Endothelial cell of umbilical vein (primary cell): Measurements from ENCODE around the gene CBLB. TPM values are rescaled to one million over a fixed set of nuclear protein-coding genes. Genes with fewer than 3 reads are reported as not detected.

ENCODE experiments used
- BruUV-seq: library from RNA; stranded (reverse); fragments of 400-500 nt; replicated peaks from 2 replicates; lab custom pipeline; 2021; lab: Mats Ljungman, UMichigan
- CTCF ChIA-PET: fragments of 300-600, 350-600 bp; sonication (Branson Sonifier 250); formaldehyde crosslinking; loops from one replicate; lab custom pipeline; 2021; ENCODE audit warnings: antibody characterized with exemption, inconsistent platforms; lab: Charles Lee
- POLR2A ChIA-PET: fragments of 300-600, 350-600 bp; sonication (Branson Sonifier 250); formaldehyde crosslinking; loops from one replicate; lab custom pipeline; 2021; ENCODE audit warnings: antibody characterized with exemption, inconsistent platforms; lab: Charles Lee
- DNase-seq: peaks from one replicate; pipeline ENCODE4 v3.0.0-alpha.2; 2011; ENCODE audit warnings: low read depth, low spot score
- FAIRE-seq: peaks from 2 replicates; lab custom pipeline; 2011; peaks lifted over from hg19 to GRCh38; lab: Jason Lieb, UNC
- H2AFZ ChIP-seq: 2 replicates; pipeline ENCODE4 v1.6.0; 2012; ENCODE audit warnings: low read depth, low read length, control low read depth, inconsistent platforms
- H3K27ac ChIP-seq: 2 replicates; pipeline ENCODE4 v1.5.1; 2011; ENCODE audit warnings: low read depth, mild to moderate bottlenecking, control low read depth, low read length, moderate library complexity; ENCODE audit not compliant: insufficient read depth
- H3K27me3 ChIP-seq, 2 experiments: 2 replicates each; pipeline versions ENCODE4 v1.6.0 to v1.6.1; 2011; ENCODE audit warnings: low read length in 2 of 2, mixed read lengths in 1 of 2; ENCODE audit not compliant: control insufficient read depth in 2 of 2, insufficient read depth in 2 of 2
- H3K36me3 ChIP-seq, 2 experiments: 2 replicates in 1 of 2; 3 replicates in 1 of 2; pipeline ENCODE4 v1.5.1; 2011; ENCODE audit warnings: low read length in 2 of 2, mild to moderate bottlenecking in 1 of 2, moderate library complexity in 1 of 2; ENCODE audit not compliant: control insufficient read depth in 2 of 2, insufficient read depth in 2 of 2; ENCODE audit errors: extremely low read depth in 1 of 2
- H3K4me1 ChIP-seq: 3 replicates; pipeline ENCODE4 v1.5.1; 2011; ENCODE audit warnings: mild to moderate bottlenecking, low read length; ENCODE audit not compliant: control insufficient read depth, insufficient read depth; ENCODE audit errors: extremely low read depth
- H3K4me2 ChIP-seq: 2 replicates; pipeline ENCODE4 v1.6.1; 2011; ENCODE audit warnings: low read length, control low read depth, mixed read lengths; ENCODE audit not compliant: insufficient read depth
- H3K4me3 ChIP-seq, 3 experiments: fragments of 200-600 bp in 1 of 3; sonication (generic), shearing (Covaris generic) in 1 of 3; replicated peaks in 1 of 3; 2 replicates each; pipeline ENCODE4 v1.5.1; 2011 to 2016; ENCODE audit warnings: control low read depth in 3 of 3, low read length in 3 of 3, mild to moderate bottlenecking in 2 of 3, inconsistent platforms in 1 of 3, low read depth in 1 of 3, moderate library complexity in 1 of 3; ENCODE audit not compliant: insufficient read depth in 1 of 3
- H3K79me2 ChIP-seq: 2 replicates; pipeline ENCODE4 v1.6.0; 2012; ENCODE audit warnings: low read length, inconsistent platforms; ENCODE audit not compliant: control insufficient read depth, insufficient read depth
- H3K9ac ChIP-seq: replicated peaks from 2 replicates; pipeline ENCODE3; 2011; ENCODE audit warnings: low read length, control low read depth; ENCODE audit not compliant: insufficient read depth; ENCODE audit errors: extremely low read depth
- H3K9me1 ChIP-seq: replicated peaks from 3 replicates; pipeline ENCODE4 v1.6.0; 2011; ENCODE audit warnings: mild to moderate bottlenecking, low read length; ENCODE audit not compliant: control insufficient read depth, insufficient read depth; ENCODE audit errors: extremely low read depth
- H3K9me3 ChIP-seq: replicated peaks from 2 replicates; pipeline ENCODE4 v1.5.1; 2012; ENCODE audit warnings: low read length, inconsistent platforms; ENCODE audit not compliant: control insufficient read depth, insufficient read depth
- H4K20me1 ChIP-seq: replicated peaks from 2 replicates; pipeline ENCODE3; 2011; ENCODE audit warnings: mild to moderate bottlenecking, low read length; ENCODE audit not compliant: control insufficient read depth, insufficient read depth; ENCODE audit errors: extremely low read depth
- EZH2 ChIP-seq: IDR thresholded peaks from 2 replicates; pipeline ENCODE4 v1.6.1; 2012; ENCODE audit warnings: borderline replicate concordance, low read depth, mild to moderate bottlenecking, moderate library complexity, low read length, inconsistent platforms; ENCODE audit not compliant: severe bottlenecking
- FOS ChIP-seq: IDR thresholded peaks from 2 replicates; pipeline ENCODE4 v1.6.1; 2011; ENCODE audit warnings: mild to moderate bottlenecking, low read length, moderate library complexity, borderline replicate concordance; ENCODE audit not compliant: insufficient read depth
- GATA2 ChIP-seq: IDR thresholded peaks from 2 replicates; pipeline ENCODE4 v1.7.0; 2011; ENCODE audit warnings: low read depth, mild to moderate bottlenecking, moderate library complexity, mixed read lengths, low read length; ENCODE audit not compliant: insufficient read length, insufficient read depth
- JUN ChIP-seq: IDR thresholded peaks from 2 replicates; pipeline ENCODE4 v1.6.1; 2011; ENCODE audit warnings: borderline replicate concordance, low read depth; ENCODE audit not compliant: insufficient read length, insufficient read depth
- MYC ChIP-seq: IDR thresholded peaks from one replicate; pipeline ENCODE4 v1.6.1; 2011; ENCODE audit warnings: mild to moderate bottlenecking, low read depth, low read length
- POLR2A ChIP-seq: IDR thresholded peaks from 2 replicates; pipeline ENCODE4 v1.6.1; 2012; ENCODE audit warnings: low read depth, mild to moderate bottlenecking, control low read depth, low read length
- POLR2AphosphoS5 ChIP-seq: IDR thresholded peaks from 2 replicates; pipeline ENCODE4 v1.6.1; 2012; ENCODE audit warnings: low read depth, mild to moderate bottlenecking, control low read depth, low read length, moderate library complexity; ENCODE audit not compliant: insufficient read depth
- dilution Hi-C: fragments of 300-500 bp; cut with MboI; formaldehyde crosslinking; loops from one replicate; pipeline ENCODE4 v1.15.0; 2019; ENCODE audit warnings: low sequenced_read_pairs; ENCODE audit not compliant: extremely low pct_ligation_motif_present
- intact Hi-C: fragments of 100-400 bp; cut with micrococcal nuclease; formaldehyde crosslinking; loops from one replicate; pipeline ENCODE4 v1.10.0; 2022
- polyA plus RNA-seq, 4 experiments: library from polyadenylated mRNA; depleted of rRNA in 3 of 4; stranded (reverse) in 3 of 4; unstranded in 1 of 4; fragments of >200 nt; gene quantifications; 2 replicates each; pipeline versions ENCODE4 v1.2.1 to v1.2.3, GENCODE V29; 2011 to 2012; ENCODE audit warnings: missing spikeins in 1 of 4
- total RNA-seq: library from RNA; stranded (reverse); gene quantifications from 2 replicates; pipeline ENCODE4 v1.2.3, GENCODE V29; 2021
- TF ChIP-seq, protein P1 (sequence below), 2 donors: IDR thresholded peaks; 1 replicate in 1 of 2; 2 replicates in 1 of 2; pipeline ENCODE4 v1.5.1; 2011; ENCODE audit warnings: low read length in 2 of 2, mild to moderate bottlenecking in 2 of 2, moderate library complexity in 2 of 2, control low read depth in 1 of 2, inconsistent platforms in 1 of 2, low read depth in 1 of 2; ENCODE audit not compliant: insufficient read depth in 1 of 2; ENCODE audit errors: extremely low read depth in 1 of 2
- TF ChIP-seq, protein P2 (sequence below): IDR thresholded peaks from 2 replicates; pipeline ENCODE4 v1.6.1; 2011; ENCODE audit not compliant: insufficient read depth, insufficient read length

CBLB gene
- total and polyA plus RNA-seq, 2 donors (not counting 3 experiments of a cell fraction or from before 2014, with no cell fraction given): 17.8 to 39.6 TPM

DNA sequence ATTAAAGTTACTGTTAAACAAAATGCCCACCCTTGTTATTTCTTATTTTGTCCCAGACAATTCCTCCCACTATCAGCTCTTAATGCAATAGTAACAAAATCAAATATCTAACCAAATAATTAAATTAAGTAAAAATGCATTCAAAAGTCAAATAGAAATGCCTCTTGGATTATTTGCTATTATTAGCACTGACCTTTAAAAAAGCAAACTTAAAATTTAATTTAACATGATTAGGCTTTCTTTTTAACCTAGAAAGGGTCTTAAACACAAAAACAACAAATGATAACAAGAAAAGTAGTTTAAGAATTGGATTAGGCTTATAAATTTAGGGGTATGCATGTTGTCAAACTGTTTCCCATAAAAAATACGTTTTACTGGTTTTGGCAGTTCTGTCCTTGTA is 159.8 kb downstream of the CBLB start:
- no peaks in the 10 kb centered on the region for H3K9me1 ChIP-seq
- no peaks in the 10 kb centered on the region for H3K27me3 ChIP-seq
- intact Hi-C loops: no loop called here
- no peak for DNase-seq
- dilution Hi-C loops: no loop called here
- BruUV-seq: no TSS peak
- FAIRE-seq: no peak
- H4K20me1 ChIP-seq: no peaks in the 10 kb centered on the region
- no peaks in the 10 kb centered on the region for H3K79me2 ChIP-seq
- no peak overlapping the region for H2AFZ ChIP-seq
- no peaks in the 10 kb centered on the region for H3K4me1 ChIP-seq
- H3K9ac ChIP-seq: no peak overlapping the region
- TF ChIP-seq EZH2 (no peak), MYC (no peak), JUN (no peak), GATA2 (no peak), FOS (no peak), POLR2AphosphoS5 (no peak), POLR2A (no peak)
- TF ChIP-seq, protein P1, sequence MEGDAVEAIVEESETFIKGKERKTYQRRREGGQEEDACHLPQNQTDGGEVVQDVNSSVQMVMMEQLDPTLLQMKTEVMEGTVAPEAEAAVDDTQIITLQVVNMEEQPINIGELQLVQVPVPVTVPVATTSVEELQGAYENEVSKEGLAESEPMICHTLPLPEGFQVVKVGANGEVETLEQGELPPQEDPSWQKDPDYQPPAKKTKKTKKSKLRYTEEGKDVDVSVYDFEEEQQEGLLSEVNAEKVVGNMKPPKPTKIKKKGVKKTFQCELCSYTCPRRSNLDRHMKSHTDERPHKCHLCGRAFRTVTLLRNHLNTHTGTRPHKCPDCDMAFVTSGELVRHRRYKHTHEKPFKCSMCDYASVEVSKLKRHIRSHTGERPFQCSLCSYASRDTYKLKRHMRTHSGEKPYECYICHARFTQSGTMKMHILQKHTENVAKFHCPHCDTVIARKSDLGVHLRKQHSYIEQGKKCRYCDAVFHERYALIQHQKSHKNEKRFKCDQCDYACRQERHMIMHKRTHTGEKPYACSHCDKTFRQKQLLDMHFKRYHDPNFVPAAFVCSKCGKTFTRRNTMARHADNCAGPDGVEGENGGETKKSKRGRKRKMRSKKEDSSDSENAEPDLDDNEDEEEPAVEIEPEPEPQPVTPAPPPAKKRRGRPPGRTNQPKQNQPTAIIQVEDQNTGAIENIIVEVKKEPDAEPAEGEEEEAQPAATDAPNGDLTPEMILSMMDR (IDR thresholded peaks at IDR 0.05; ENCODE audit: extremely low read depth in 1 of 2, insufficient read depth in 1 of 2, low read depth in 1 of 2, low read length in 2 of 2): no peak
- TF ChIP-seq, protein P2, sequence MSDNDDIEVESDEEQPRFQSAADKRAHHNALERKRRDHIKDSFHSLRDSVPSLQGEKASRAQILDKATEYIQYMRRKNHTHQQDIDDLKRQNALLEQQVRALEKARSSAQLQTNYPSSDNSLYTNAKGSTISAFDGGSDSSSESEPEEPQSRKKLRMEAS: no peak
- H3K27ac ChIP-seq: no peak overlapping the region
- H3K36me3 ChIP-seq: no peaks in the 10 kb centered on the region
- H3K4me3 ChIP-seq: no peak overlapping the region
- H3K4me2 ChIP-seq: no peak overlapping the region
- POLR2A ChIA-PET: no interaction called here
- H3K9me3 ChIP-seq: no peaks in the 10 kb centered on the region
- CTCF ChIA-PET: no interaction called here
